GM10248 (cell line): ENCODE measurements around the gene SLCO3A1.

Experiments used
- CTCF ChIA-PET: fragments of 300-600 bp; sonication (Branson Sonifier 250); formaldehyde crosslinking; extraction: SDS; loops from one replicate; lab custom pipeline; 2021; ENCODE audit warnings: antibody characterized with exemption; lab: Yijun Ruan, JAX
- POLR2A ChIA-PET: fragments of 350-650 bp; sonication (Branson Sonifier 250); formaldehyde crosslinking; extraction: SDS; loops from one replicate; lab custom pipeline; 2020; ENCODE audit warnings: antibody characterized with exemption; lab: Yijun Ruan, JAX
- DNase-seq: peaks from one replicate; pipeline ENCODE4 v3.0.0; 2012; ENCODE audit errors: extremely low spot score
- CTCF ChIP-seq: IDR thresholded peaks from 2 replicates; pipeline ENCODE4 v1.5.1; 2012; ENCODE audit warnings: mild to moderate bottlenecking, low read depth; ENCODE audit errors: extremely low read depth, missing control alignments, control extremely low read depth

SLCO3A1 gene

GRCh38 chr15:92118162-92118935, 264.8 kb downstream of the SLCO3A1 start:
- no peak for DNase-seq
- TF ChIP-seq CTCF: no peak
- ChIA-PET POLR2A (no interaction called here), CTCF (no interaction called here)

- no peak for TF ChIP-seq CTCF
- CTCF ChIA-PET: no interaction called here
- POLR2A ChIA-PET: no interaction called here
- DNase-seq: no peak
Measured at GRCh38 chr15:92118936-92119325, 265.4 kb downstream of the SLCO3A1 start.

- TF ChIP-seq CTCF: no peak
- no peak for DNase-seq
- CTCF ChIA-PET: no interaction called here
- POLR2A ChIA-PET: no interaction called here
Measured at GRCh38 chr15:92120094-92120795, 266.7 kb downstream of the SLCO3A1 start.

GRCh38 chr15:92121047-92121446, 267.5 kb downstream of the SLCO3A1 start:
- CTCF ChIA-PET: no interaction called here
- no peak for DNase-seq
- POLR2A ChIA-PET: no interaction called here
- TF ChIP-seq CTCF: no peak

- no peak for DNase-seq
- ChIA-PET CTCF (interaction anchor here (1.3 kb wide), 1 partner anchor 13 kb away, joined by 3 read pairs; no protein-coding TSS in a partner anchor), POLR2A (no interaction called here)
- TF ChIP-seq CTCF: no peak
Measured at GRCh38 chr15:92122259-92122658, 268.8 kb downstream of the SLCO3A1 start.

- no peak for DNase-seq
- ChIA-PET CTCF (no interaction called here), POLR2A (no interaction called here)
- no peak for TF ChIP-seq CTCF
Measured at GRCh38 chr15:92123962-92124656, 270.6 kb downstream of the SLCO3A1 start.
